Right lobe of liver (tissue), 4 donors: ENCODE measurements around the gene HSF2BP.

ENCODE experiments used
- CTCF ChIP-seq, 4 donors: fragments of 200-600 bp in 3 of 4; fragments of 450-650 bp in 1 of 4; IDR thresholded peaks; one replicate each; pipeline versions ENCODE4 v1.5.1 to v1.8.0; 2016 to 2022; ENCODE audit warnings: antibody characterized with exemption in 4 of 4, mild to moderate bottlenecking in 2 of 4
- POLR2A ChIP-seq: fragments of 450-650 bp; IDR thresholded peaks from one replicate; pipeline ENCODE4 v1.6.1; 2017; ENCODE audit warnings: antibody characterized with exemption, mild to moderate bottlenecking
- donor health status: DM: no; HTN: no; CAD: no.
- donor health status: DM: no; HTN: no; CAD: no.
- donor health status: DM: no; HTN: yes; CAD: no.

DNA sequence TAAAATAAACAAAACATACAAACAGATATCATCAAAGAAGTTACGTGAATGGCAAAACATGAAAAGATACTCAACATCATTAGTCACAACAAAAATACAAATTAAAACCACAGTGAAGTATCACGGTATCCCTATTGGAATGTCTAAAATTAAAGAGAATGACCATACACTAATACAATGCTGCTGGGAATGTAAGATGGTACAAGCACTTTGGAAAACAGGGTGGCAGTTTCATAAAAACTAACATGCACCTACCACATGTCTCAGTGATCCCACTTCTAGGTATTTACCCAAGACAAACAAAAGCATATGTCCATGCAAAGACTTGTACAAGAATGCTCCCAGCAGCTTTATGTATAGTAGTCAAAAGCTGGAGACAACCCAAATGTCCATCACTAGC is 69.1 kb downstream of the HSF2BP start:
- TF ChIP-seq CTCF (IDR thresholded peaks at IDR 0.05) (no peak), POLR2A (no peak)
